Measurements from ENCODE around the gene INTU. TPM values are rescaled to one million over a fixed set of nuclear protein-coding genes. Genes with fewer than 3 reads are reported as not detected.

Gene INTU
- total and polyA plus RNA-seq, 9 of the 15 experiments (the other 6 are each of a cell fraction or from before 2014, with no cell fraction given) = 1.5 to 8.9 (median 3.9) TPM

DNA sequence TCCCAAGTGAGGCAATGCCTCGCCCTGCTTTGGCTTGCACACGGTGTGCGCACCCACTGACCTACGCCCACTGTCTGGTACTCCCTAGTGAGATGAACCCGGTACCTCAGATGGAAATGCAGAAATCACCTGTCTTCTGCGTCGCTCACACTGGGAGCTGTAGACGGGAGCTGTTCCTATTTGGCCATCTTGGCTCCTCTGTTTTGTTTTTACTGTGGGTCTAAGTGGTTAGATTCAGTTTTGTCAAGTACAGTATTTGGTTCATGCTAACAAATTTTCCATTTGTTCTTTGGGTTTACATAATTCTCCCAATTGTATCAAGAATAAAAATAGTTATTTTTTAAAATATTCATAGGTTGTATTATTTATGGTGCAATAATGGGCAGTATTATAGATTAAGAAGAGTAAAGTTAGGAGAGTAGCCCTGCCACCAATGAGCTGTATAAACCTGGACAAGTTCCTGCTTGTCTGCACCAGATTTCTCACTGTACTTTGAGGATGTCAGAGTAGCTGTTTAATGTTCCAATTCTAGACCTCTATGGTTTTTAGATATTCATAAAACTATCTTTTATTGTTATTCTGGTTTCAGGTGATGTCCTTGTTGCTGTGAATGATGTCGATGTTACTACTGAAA is 23.4 kb downstream of the INTU start (continued):
- TF ChIP-seq BHLHE40 (IDR thresholded peaks at IDR 0.05; ENCODE audit: low read length) = no peak
- peak; percentile 36; the same call in 1 of the 2 replicates for TF ChIP-seq POLR2G (IDR thresholded peaks at IDR 0.05; ENCODE audit: low read depth, low read length)
- no peak for TF ChIP-seq NRF1 (conservative IDR thresholded peaks at IDR 0.05 in 1 of 2, IDR thresholded peaks at IDR 0.05 in 1 of 2)
- no peak for TF ChIP-seq ZNF263 (CRISPR knock-in tag; IDR thresholded peaks at IDR 0.05; ENCODE audit: borderline replicate concordance)
- no peak for TF ChIP-seq RNF2 (IDR thresholded peaks at IDR 0.05)
- TF ChIP-seq CEBPB (tag; IDR thresholded peaks at IDR 0.05) = no peak
- TF ChIP-seq YY1 (IDR thresholded peaks at IDR 0.05; ENCODE audit: borderline replicate concordance in 1 of 3, control insufficient read depth in 1 of 3, extremely low read depth in 1 of 3, insufficient read depth in 3 of 3, insufficient read length in 1 of 3, insufficient replicate concordance in 2 of 3, low read depth in 1 of 3, low read length in 2 of 3) = peak in 1 of 3 experiments; percentile 60

DNA sequence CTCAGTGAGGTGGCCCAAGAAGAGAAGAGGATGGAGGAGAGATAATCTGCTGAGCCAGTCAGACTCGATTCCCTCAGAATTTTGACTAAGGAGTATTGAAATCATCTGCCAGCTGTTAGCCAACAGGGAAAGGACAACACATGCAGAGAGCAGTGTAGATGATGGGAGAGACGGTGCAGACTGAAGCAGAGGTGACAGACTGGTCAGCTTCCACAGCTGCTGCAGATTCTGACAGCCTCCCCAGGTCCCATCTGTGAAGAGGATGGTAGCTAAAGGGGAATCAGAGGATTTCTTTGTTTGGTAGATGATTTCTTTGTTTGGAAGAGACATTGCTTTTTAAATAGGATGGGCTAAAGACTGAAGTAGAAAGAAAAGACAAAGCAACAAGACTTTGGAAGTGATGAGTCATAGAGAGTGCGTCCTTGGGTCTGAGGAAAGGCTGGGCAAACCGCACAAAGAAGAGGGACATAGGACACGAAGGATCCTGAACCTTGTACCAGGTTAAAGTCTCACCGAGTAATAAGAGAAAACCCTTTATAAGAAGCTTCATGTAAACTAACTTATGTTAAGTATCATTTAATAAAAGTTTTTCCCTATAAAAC is 27.6 kb downstream of the INTU start:
- Histone ChIP-seq H3K36me3 (ENCODE audit: control insufficient read depth, insufficient read depth, low read length) (no peaks in the 10 kb centered on the region), H3K4me3 (no peak overlapping the region), H3K27me3 (ENCODE audit: control insufficient read depth in 2 of 2, insufficient read depth in 2 of 2, low read length in 2 of 2) (no peaks in the 10 kb centered on the region), H2AFZ (ENCODE audit: low read depth, low read length) (no peak overlapping the region), H3K9me1 (ENCODE audit: control insufficient read depth, insufficient read depth, low read length) (no peaks in the 10 kb centered on the region), H3K9me3 (replicated peaks; ENCODE audit: control insufficient read depth, insufficient read depth, low read depth, low read length) (no peaks in the 10 kb centered on the region), H4K20me1 (replicated peaks; ENCODE audit: control insufficient read depth, insufficient read depth, low read length) (no peaks in the 10 kb centered on the region), H3K27ac (ENCODE audit: extremely low read depth, low read depth, low read length) (no peak overlapping the region), H3K79me2 (ENCODE audit: control insufficient read depth, insufficient read depth, low read length) (no peaks in the 10 kb centered on the region), H3K9ac (ENCODE audit: insufficient read depth in 1 of 2, low read depth in 2 of 2, low read length in 2 of 2) (no peak overlapping the region; a peak in 1 of 4 replicates), H3K4me1 (replicated peaks in 1 of 2; ENCODE audit: control insufficient read depth in 2 of 2, insufficient read depth in 2 of 2, low read length in 2 of 2) (peaks cover 0 to 7% of the 10 kb centered on the region in 2 experiments; a peak in 2 of 5 replicates), H3K4me2 (ENCODE audit: insufficient read depth, low read length) (peak overlapping the region; percentile 51)
- no TSS peak for BruUV-seq (replicated peaks)
- FAIRE-seq = no peak
- ATAC-seq = peak; percentile 82
- peak in 2 of 4 experiments; percentile 16 to 23 for DNase-seq (ENCODE audit: extremely low read depth in 1 of 4, low spot score in 3 of 4)
- ChIA-PET CTCF (ENCODE audit: low intra/inter-chr PET ratio) (no interaction called here), POLR2A (no interaction called here)
- in situ Hi-C loops (cut with MboI) = no loop called here
- WGBS (ENCODE audit: insufficient coverage, low coverage, missing lambda C conversion rate) = 13% methylated on average over 6 of the region's 6 CpGs
- intact Hi-C loops (cut with micrococcal nuclease) = no loop called here
- TF ChIP-seq JUNB (CRISPR knock-in tag; conservative IDR thresholded peaks at IDR 0.05) (no peak), PHF21A (IDR thresholded peaks at IDR 0.05; ENCODE audit: borderline replicate concordance, low read depth) (no peak), ZNF316 (IDR thresholded peaks at IDR 0.05) (0 out of 2 replicates have a peak, but pooled peaks have one; percentile 9), DDX20 (tag; IDR thresholded peaks at IDR 0.05; ENCODE audit: low read depth) (no peak), POLR2G (IDR thresholded peaks at IDR 0.05; ENCODE audit: low read depth, low read length) (no peak), C11orf30 (IDR thresholded peaks at IDR 0.05; ENCODE audit: low read depth) (peak; percentile 48; the same call in 1 of the 2 replicates), HMG20B (CRISPR knock-in tag; IDR thresholded peaks at IDR 0.05) (no peak), SMARCB1 (IDR thresholded peaks at IDR 0.05; ENCODE audit: insufficient read length, low read depth) (no peak), POU5F1 (IDR thresholded peaks at IDR 0.05; ENCODE audit: borderline replicate concordance, low read depth, low read length, partially characterized antibody) (no peak)
- TF ChIP-seq, protein P1, sequence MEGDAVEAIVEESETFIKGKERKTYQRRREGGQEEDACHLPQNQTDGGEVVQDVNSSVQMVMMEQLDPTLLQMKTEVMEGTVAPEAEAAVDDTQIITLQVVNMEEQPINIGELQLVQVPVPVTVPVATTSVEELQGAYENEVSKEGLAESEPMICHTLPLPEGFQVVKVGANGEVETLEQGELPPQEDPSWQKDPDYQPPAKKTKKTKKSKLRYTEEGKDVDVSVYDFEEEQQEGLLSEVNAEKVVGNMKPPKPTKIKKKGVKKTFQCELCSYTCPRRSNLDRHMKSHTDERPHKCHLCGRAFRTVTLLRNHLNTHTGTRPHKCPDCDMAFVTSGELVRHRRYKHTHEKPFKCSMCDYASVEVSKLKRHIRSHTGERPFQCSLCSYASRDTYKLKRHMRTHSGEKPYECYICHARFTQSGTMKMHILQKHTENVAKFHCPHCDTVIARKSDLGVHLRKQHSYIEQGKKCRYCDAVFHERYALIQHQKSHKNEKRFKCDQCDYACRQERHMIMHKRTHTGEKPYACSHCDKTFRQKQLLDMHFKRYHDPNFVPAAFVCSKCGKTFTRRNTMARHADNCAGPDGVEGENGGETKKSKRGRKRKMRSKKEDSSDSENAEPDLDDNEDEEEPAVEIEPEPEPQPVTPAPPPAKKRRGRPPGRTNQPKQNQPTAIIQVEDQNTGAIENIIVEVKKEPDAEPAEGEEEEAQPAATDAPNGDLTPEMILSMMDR (IDR thresholded peaks at IDR 0.05 in 2 of 3, conservative IDR thresholded peaks at IDR 0.05 in 1 of 3; ENCODE audit: insufficient read depth in 2 of 3, low read depth in 1 of 3, low read length in 3 of 3) = no peak
- TF ChIP-seq, protein P2, sequence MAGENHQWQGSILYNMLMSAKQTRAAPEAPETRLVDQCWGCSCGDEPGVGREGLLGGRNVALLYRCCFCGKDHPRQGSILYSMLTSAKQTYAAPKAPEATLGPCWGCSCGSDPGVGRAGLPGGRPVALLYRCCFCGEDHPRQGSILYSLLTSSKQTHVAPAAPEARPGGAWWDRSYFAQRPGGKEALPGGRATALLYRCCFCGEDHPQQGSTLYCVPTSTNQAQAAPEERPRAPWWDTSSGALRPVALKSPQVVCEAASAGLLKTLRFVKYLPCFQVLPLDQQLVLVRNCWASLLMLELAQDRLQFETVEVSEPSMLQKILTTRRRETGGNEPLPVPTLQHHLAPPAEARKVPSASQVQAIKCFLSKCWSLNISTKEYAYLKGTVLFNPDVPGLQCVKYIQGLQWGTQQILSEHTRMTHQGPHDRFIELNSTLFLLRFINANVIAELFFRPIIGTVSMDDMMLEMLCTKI (IDR thresholded peaks at IDR 0.05; ENCODE audit: partially characterized antibody) = no peak
